Fibroblast of pulmonary artery (primary cell): ENCODE results near the gene CMTM4.

ENCODE experiments used
- DNase-seq: peaks from one replicate; pipeline ENCODE4 v3.0.0-alpha.2; 2010; ENCODE audit warnings: low read depth
- H3K4me3 ChIP-seq: replicated peaks from 2 replicates; pipeline ENCODE4 v1.5.1; 2011; ENCODE audit warnings: low read depth, mild to moderate bottlenecking, control low read depth, low read length, moderate library complexity
- TF ChIP-seq, protein P1 (sequence below): IDR thresholded peaks from 2 replicates; pipeline ENCODE4 v1.5.1; 2011; ENCODE audit warnings: mild to moderate bottlenecking, control low read depth, low read length, inconsistent platforms; ENCODE audit errors: missing control alignments

CMTM4 gene

DNA sequence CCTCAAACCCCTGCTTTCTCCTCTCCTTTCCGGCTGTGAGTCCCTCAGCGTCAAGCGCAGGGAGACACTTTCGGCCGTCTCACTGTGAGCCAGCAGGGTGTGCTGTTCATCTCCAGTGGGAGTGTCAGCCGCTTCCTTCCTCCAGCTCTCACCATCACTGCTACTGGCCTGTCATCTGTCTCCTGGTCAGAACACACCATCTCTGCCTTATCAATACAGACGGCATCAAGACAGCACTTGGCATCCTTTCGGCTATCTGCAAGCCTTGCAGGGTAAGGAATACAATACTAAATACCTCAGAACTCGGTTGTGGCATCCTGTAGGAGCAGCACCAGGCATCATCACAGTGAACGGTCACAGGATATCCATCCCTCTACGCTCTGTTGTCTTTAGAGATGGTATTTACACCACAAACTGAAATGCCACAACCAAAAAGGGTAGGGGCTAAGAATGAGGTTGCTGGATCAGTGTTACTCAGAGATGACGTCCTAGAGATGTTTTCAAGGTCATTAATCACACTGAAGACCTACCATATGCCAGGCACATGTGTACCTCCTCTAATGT lies 20.7 kb upstream of the CMTM4 start:
- no peak overlapping the region for H3K4me3 ChIP-seq
- TF ChIP-seq, protein P1, sequence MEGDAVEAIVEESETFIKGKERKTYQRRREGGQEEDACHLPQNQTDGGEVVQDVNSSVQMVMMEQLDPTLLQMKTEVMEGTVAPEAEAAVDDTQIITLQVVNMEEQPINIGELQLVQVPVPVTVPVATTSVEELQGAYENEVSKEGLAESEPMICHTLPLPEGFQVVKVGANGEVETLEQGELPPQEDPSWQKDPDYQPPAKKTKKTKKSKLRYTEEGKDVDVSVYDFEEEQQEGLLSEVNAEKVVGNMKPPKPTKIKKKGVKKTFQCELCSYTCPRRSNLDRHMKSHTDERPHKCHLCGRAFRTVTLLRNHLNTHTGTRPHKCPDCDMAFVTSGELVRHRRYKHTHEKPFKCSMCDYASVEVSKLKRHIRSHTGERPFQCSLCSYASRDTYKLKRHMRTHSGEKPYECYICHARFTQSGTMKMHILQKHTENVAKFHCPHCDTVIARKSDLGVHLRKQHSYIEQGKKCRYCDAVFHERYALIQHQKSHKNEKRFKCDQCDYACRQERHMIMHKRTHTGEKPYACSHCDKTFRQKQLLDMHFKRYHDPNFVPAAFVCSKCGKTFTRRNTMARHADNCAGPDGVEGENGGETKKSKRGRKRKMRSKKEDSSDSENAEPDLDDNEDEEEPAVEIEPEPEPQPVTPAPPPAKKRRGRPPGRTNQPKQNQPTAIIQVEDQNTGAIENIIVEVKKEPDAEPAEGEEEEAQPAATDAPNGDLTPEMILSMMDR, result peak; percentile 81
- peak; percentile 64 for DNase-seq

DNA sequence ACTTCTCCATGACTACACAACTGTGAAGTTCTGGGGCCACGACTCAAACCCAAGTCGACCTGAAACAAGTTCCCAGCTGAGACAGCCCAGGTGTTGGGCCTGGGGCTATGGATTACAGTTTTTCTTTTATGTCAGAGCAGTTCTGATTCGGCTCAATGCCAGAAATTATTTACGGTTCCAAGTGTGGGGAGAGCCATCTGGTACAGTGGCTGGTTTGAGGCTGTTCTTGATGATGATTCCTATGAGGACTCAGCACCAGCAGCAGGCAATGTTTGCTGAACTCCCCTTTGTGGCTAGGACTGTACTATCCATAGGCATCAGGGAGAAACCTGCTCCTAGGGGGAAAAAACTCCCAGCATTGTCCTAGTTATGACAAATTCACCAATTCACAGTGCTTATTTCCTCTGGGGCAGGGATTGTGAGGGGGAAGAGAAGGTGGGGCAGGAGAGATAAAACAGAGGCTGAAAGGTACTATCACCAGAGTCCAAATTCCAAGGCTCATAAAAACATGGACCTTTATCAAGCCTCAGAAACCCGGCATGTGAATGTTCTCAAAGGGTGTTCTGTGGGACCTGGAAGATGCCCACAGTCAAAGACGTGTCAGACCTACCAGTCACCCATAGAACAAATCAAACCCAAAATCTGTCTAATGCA lies 18.2 kb upstream of the CMTM4 start:
- TF ChIP-seq, protein P1, result no peak
- H3K4me3 ChIP-seq, result no peak overlapping the region
- DNase-seq, result no peak

DNA sequence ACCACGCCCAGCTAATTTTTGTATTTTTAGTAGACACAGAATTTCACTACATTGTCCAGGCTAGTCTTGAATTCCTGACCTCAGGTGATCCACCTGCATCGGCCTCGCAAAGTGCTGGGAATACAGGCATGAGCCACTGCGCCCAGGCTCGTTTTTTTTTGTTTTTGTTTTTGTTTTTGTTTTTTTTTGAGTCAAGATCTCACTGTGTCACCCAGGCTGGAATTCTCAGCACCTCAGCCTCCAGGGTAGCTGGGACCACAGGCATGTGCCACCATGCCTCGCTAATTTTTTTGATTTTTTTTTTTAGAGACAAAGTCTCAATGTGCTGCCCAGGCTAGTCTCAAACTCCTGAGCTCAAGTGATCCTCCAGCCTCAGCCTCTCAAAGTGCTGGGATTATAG lies 17.5 kb upstream of the CMTM4 start:
- no peak for DNase-seq
- no peak overlapping the region for H3K4me3 ChIP-seq
- TF ChIP-seq, protein P1, result no peak

DNA sequence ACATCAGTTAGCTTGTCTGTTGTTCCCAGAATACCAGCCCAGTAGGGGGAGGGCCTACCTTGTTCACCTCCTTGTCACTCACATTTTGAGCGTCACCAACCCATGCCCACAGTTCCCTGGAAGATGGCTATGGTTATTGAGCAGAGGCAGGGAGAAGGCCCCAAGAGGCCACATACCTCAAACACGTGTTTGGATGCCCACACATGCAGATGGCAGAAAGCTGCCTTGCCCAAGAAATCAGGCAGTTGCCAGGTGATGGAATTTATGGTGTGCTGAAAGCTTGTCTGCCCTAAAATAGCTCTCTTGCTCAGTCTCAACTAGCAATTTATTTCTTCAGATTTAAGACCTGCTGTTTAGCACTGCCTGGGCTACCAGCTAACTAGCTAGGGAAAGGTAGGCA lies 16.5 kb upstream of the CMTM4 start:
- TF ChIP-seq, protein P1, result no peak
- DNase-seq, result no peak
- no peak overlapping the region for H3K4me3 ChIP-seq

DNA sequence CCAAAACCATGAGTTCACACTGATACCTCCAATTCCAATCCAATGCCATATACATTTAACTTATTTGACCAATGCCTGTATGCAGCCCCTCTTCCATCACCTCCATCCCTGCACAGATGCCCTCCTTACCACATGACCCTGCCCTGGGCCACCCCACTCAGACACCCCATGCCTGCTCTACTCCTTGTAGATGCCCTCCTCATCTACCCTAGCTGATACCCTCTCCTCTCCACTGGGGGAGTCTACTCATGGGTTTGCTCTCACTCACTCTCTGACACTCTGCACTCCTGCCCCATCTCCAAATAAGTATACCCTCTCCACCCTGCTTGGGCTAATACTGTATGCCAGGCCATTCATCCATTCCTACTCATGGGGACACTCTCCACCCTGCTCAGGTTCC lies 16.0 kb upstream of the CMTM4 start:
- H3K4me3 ChIP-seq, result no peak overlapping the region
- DNase-seq, result no peak
- TF ChIP-seq, protein P1, result no peak

DNA sequence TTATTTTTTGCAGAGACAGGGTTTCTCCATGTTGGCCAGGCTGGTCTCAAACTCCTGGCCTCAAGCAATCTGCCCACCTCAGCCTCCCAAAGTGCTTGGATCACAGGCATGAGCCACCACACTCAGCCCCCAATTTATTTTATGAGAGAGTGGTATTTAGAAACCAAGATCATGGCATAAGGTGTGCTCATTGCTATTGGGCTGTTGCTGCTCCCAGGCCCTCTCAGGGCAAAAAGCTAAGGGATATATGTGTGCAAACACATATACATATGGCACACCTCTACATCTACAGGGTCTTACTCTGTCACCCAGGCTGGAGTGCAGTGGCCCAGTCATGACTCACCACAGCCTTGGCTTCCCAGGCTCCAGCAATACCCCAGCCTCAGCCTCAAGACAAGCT lies 15.0 kb upstream of the CMTM4 start:
- no peak overlapping the region for H3K4me3 ChIP-seq
- TF ChIP-seq, protein P1, result no peak
- DNase-seq, result no peak

DNA sequence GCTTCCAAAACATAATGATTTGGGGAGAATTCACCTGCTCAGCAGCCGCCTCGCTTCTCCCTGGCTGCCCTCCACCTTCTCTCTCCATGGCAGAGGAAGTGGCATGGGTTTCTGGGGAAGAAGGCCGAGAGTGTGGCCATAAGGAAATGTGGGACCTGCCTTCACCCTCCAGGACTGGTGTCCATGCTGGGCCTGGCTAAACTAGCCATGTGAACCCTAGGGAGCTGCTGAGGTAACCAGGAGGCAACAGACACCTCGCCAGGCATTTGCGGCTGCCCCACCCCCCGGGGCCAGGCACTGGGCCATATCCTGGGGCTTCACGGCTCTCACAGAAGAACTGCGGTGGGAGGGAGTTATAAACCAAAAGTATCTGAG lies 9.9 kb upstream of the CMTM4 start:
- TF ChIP-seq, protein P1, result no peak
- DNase-seq, result no peak
- no peak overlapping the region for H3K4me3 ChIP-seq
